HAP-1 (cell line): ENCODE measurements around the gene RPL15.
A peak's percentile ranks its signal among the peaks of the same experiment; 100 is the strongest.
"Not testable (repeated sequence)": the region's sequence is repeated elsewhere in the genome, so short reads cannot be mapped to it uniquely, and the experiment has no call there.

ENCODE experiments used
- DNase-seq, 2 experiments: peaks; one replicate each; pipeline ENCODE4 v3.0.0-alpha.2; 2016 to 2020; ENCODE audit warnings: low spot score in 2 of 2
- H3K27me3 ChIP-seq: fragments of 250-450 bp; sonication (Bioruptor Pico); 2 replicates; pipeline ENCODE4 v1.5.1; 2020; ENCODE audit warnings: low read depth, mild to moderate bottlenecking, moderate library complexity
- H3K36me3 ChIP-seq: fragments of 250-450 bp; sonication (Bioruptor Pico); replicated peaks from 2 replicates; pipeline ENCODE4 v1.5.1; 2020; ENCODE audit warnings: mild to moderate bottlenecking
- H3K4me1 ChIP-seq: fragments of 250-450 bp; sonication (Bioruptor Pico); 2 replicates; pipeline ENCODE4 v1.5.1; 2020; ENCODE audit warnings: mild to moderate bottlenecking
- H3K4me3 ChIP-seq: fragments of 250-450 bp; sonication (Bioruptor Pico); 2 replicates; pipeline ENCODE4 v1.5.1; 2020; ENCODE audit warnings: mild to moderate bottlenecking, moderate library complexity
- H3K9me3 ChIP-seq: fragments of 250-450 bp; sonication (Bioruptor Pico); 2 replicates; pipeline ENCODE4 v1.5.1; 2020; ENCODE audit warnings: mild to moderate bottlenecking, moderate library complexity
- in situ Hi-C: fragments of 300-500 bp; cut with MboI; formaldehyde crosslinking; loops from 3 replicates; pipeline ENCODE4 v1.14.3; 2020; ENCODE audit warnings: low sequenced_read_pairs, inconsistent platforms, mixed read lengths

RPL15 gene

DNA sequence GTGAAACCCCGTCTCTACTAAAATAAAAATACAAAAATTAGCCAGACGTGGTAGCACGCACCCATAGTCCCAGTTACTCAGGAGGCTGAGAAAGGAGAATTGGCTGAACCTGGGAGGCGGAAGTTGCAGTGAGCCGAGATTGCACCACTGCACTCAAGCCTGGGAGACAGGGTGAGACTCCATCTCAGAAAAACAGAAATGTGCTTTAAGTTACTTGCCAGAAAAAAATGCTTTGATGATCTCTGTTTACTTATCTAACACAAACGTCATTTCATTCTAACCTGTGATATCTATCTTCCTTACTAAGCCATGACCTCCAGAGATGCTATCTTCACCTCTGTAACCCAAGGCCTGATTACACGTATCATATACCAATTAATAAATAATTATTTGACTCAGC lies 7.6 kb upstream of the RPL15 start:
- Histone ChIP-seq H3K27me3 (no peaks in the 10 kb centered on the region), H3K36me3 (peaks cover 20% of the 10 kb centered on the region), H3K4me1 (peaks cover 8% of the 10 kb centered on the region), H3K4me3 (no peak overlapping the region), H3K9me3 (no peaks in the 10 kb centered on the region)
- DNase-seq, result no peak
- in situ Hi-C loops, result no loop called here

- Histone ChIP-seq H3K4me1 (peaks cover 12% of the 10 kb centered on the region), H3K9me3 (no peaks in the 10 kb centered on the region), H3K4me3 (no peak overlapping the region), H3K27me3 (no peaks in the 10 kb centered on the region), H3K36me3 (peaks cover 20% of the 10 kb centered on the region)
- in situ Hi-C loops, result no loop called here
- no peak for DNase-seq
Observed at GRCh38 chr3:23911397-23911796, 5.5 kb upstream of the RPL15 start.

- H3K9me3 ChIP-seq, DNase-seq, in situ Hi-C loops, H3K4me3 ChIP-seq, H3K27me3 ChIP-seq: not testable (repeated sequence)
- peaks cover 23% of the 10 kb centered on the region for H3K36me3 ChIP-seq
- peaks cover 12% of the 10 kb centered on the region for H3K4me1 ChIP-seq
Observed at GRCh38 chr3:23912335-23912734, 4.6 kb upstream of the RPL15 start.

GRCh38 chr3:23913182-23913581 lies 3.8 kb upstream of the RPL15 start:
- no peaks in the 10 kb centered on the region for H3K9me3 ChIP-seq
- no peaks in the 10 kb centered on the region for H3K27me3 ChIP-seq
- DNase-seq, result no peak
- H3K4me1 ChIP-seq, result peaks cover 12% of the 10 kb centered on the region
- in situ Hi-C loops, result no loop called here
- no peak overlapping the region for H3K4me3 ChIP-seq
- peaks cover 25% of the 10 kb centered on the region for H3K36me3 ChIP-seq

DNA sequence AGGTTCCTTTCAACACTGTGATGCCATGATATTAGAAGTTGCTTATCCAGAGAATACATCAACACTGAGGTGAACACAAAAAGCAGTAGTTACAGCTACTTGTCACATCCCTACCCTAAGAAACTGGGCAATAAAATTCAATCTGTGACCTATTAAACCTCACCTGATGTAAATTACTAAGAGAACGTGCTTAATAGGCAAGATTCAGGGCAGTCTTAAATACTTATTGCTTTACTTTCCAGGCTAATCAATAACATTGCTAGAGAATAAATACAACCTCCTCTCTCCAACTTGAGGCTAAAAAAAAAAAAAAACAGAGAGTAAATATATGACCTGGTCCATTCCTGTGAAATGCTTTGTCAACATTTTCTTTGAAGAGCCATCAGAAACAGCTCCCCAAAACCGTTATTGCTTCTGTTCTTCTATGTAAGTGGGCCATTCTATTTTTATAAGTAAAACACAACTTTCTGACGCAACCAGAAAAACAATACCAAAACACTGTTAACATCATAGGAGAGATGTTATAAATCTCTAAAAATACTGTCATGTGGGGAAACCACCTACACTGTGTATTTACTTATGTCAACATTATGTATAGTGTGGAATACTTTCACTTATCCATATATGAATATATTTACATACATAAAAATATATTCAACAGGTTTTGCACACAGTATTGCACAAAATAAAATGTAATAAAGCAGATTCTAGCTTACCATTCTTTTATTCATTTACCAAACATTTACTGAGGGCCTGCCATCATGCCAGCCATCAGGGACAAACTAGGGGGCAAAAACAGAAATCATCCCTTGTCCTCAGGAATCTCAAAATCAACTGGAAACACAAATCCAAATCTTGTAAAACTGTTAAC lies 2.8 kb upstream of the RPL15 start:
- Histone ChIP-seq H3K27me3 (no peaks in the 10 kb centered on the region), H3K4me3 (no peak overlapping the region), H3K36me3 (peaks cover 32% of the 10 kb centered on the region), H3K9me3 (no peaks in the 10 kb centered on the region), H3K4me1 (peaks cover 17% of the 10 kb centered on the region)
- in situ Hi-C loops, result no loop called here
- DNase-seq, result no peak

DNA sequence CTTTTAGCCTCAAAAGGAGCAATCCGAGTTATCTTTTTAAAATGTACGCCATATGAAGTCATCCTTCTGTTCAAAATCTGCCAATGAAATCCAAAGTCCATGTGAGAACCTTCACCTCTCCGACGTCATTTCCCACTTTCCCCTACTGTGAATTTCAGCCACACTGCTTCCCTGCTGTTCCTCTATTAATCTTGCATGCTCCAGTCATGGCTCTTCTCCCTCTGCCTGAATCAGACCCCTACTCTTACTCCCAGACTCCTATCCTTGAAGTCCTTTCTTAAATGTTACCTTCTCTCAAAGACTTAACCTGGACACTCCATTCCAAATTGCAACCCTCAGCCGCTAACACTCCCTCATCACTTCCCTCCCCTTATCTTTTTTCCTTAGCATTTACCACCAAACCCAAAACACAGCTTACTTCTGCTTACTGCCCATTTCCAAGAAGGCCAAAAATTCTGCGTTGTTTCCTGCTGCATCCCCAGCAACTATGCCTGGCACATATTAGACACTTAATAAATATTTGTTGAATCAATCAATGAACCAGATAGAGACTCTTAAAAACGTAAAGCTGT lies 1.3 kb upstream of the RPL15 start:
- DNase-seq, result peak; percentile 33 to 54
- in situ Hi-C loops, result no loop called here
- H3K4me3 ChIP-seq, result peak overlapping the region; percentile 99
- H3K27me3 ChIP-seq, result no peaks in the 10 kb centered on the region
- peaks cover 41% of the 10 kb centered on the region for H3K36me3 ChIP-seq
- H3K4me1 ChIP-seq, result peaks cover 22% of the 10 kb centered on the region
- H3K9me3 ChIP-seq, result no peaks in the 10 kb centered on the region

DNA sequence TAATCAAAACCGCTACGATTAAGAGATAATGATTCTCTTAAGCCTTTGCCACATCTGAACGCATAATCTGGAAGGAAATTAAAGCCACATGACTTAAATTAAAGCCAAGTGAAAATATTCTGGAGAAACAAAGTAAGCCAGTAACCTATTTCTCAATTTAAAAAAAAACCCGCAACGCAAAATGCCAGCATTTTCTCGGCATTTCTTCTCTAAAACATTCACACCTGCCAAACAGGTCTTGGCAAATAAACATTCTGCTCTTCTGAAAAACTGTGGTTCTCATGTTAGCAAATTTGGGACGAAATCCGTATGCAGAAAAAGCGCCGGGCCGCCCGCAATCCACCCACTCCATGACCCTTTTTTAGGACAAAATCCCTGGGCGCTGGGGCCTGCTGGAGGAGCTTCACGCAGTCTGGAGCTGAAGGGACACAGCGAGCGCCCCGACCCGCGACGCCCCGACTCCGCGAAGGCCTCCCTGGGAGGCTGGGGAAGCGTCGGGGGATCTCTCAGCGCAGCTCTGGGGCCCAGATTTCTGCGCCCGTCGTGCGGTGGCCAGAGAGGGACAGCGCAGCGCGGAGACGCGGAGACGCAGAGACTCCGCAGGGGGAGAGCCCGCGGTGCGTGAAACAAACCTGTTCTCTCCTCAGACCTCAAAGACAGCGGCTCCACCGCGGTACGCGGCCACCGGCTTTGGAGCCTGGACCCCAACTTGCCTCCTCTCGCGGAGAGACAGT lies 613 bp upstream of the RPL15 start:
- no peaks in the 10 kb centered on the region for H3K27me3 ChIP-seq
- no peak for DNase-seq
- peaks cover 37% of the 10 kb centered on the region for H3K36me3 ChIP-seq
- H3K4me3 ChIP-seq, result peak overlapping the region; percentile 99
- peaks cover 22% of the 10 kb centered on the region for H3K4me1 ChIP-seq
- in situ Hi-C loops, result no loop called here
- no peaks in the 10 kb centered on the region for H3K9me3 ChIP-seq

DNA sequence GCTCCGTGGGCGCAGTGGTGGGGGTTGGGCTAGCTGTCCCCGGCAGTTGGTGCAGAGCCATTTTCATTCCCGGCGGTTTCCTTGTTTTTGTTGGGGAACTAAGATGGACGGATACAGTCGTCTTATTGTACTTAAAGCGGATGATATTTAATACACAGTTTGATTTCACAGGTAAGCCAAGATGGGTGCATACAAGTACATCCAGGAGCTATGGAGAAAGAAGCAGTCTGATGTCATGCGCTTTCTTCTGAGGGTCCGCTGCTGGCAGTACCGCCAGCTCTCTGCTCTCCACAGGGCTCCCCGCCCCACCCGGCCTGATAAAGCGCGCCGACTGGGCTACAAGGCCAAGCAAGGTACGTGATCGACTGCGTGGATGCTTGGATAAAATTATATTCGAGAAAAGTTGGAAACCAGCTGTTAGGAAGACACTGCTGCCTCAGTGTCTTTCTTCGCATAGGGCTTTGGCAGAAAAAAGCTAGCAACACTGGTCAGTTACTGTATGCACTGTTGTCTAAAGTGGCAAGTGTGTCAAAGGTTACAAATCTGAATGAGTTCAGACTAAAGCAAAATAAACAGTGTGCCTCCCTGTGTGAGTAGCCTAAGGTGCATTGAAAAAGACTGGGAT lies 859 bp downstream of the RPL15 start:
- Histone ChIP-seq H3K36me3 (peaks cover 37% of the 10 kb centered on the region), H3K4me1 (peaks cover 22% of the 10 kb centered on the region)
- in situ Hi-C loops, result not testable (repeated sequence)

DNA sequence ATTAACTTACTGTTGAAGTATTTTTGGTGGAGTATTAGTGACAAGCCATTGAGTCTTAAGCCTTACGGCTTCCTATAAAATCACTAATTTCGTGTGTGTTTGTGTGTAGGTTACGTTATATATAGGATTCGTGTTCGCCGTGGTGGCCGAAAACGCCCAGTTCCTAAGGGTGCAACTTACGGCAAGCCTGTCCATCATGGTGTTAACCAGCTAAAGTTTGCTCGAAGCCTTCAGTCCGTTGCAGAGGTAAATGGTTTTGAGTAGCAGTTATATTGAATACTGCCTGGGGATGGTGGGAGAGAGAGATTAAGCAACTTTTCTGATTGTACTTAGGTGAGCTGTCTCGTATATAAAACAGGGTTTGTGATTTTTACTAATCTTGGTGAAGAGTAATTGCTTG lies 1.4 kb downstream of the RPL15 start:
- DNase-seq, H3K9me3 ChIP-seq, H3K27me3 ChIP-seq, in situ Hi-C loops: not testable (repeated sequence)
- peaks cover 37% of the 10 kb centered on the region for H3K36me3 ChIP-seq
- H3K4me3 ChIP-seq, result peak overlapping the region; percentile 99
- peaks cover 22% of the 10 kb centered on the region for H3K4me1 ChIP-seq

More for the DNA sequence above, 859 bp downstream of the RPL15 start:
- H3K9me3 ChIP-seq, H3K27me3 ChIP-seq: not testable (repeated sequence)
- peak overlapping the region; percentile 99 for H3K4me3 ChIP-seq
- peak in 1 of 2 experiments; percentile 79 for DNase-seq

GRCh38 chr3:23919628-23920027 lies 2.7 kb downstream of the RPL15 start:
- Histone ChIP-seq H3K36me3 (peaks cover 37% of the 10 kb centered on the region), H3K4me3 (no peak overlapping the region; the same call in 1 of the 2 replicates), H3K4me1 (peaks cover 13% of the 10 kb centered on the region), H3K9me3 (no peaks in the 10 kb centered on the region), H3K27me3 (no peaks in the 10 kb centered on the region)
- in situ Hi-C loops, result no loop called here
- DNase-seq, result no peak

DNA sequence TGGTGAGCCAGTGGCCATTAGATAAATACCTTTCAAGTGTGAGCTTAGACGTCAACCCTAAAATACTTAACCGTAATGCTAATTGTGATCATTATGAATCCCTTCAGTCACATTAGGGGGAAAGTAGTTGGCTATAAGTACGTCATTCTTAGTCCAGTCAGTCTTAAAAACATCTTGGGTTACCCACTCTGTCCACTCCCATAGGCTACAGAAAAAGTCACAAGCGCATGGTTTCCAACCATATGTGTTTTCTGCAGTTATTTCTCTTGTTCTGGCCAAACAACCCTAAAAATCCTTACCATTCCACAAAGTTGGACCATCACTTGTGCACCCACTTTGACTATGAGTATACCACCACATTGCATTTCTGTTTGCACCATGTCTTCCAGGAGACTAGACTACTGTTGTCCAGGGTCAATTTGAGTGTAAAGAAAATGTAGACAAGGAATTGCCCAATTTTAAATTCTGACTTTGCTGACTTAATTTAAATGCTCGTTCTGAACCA lies 3.3 kb downstream of the RPL15 start:
- Histone ChIP-seq H3K4me1 (peaks cover 12% of the 10 kb centered on the region), H3K4me3 (no peak overlapping the region), H3K36me3 (peaks cover 37% of the 10 kb centered on the region), H3K27me3 (no peaks in the 10 kb centered on the region), H3K9me3 (no peaks in the 10 kb centered on the region)
- in situ Hi-C loops, result no loop called here
- no peak for DNase-seq

DNA sequence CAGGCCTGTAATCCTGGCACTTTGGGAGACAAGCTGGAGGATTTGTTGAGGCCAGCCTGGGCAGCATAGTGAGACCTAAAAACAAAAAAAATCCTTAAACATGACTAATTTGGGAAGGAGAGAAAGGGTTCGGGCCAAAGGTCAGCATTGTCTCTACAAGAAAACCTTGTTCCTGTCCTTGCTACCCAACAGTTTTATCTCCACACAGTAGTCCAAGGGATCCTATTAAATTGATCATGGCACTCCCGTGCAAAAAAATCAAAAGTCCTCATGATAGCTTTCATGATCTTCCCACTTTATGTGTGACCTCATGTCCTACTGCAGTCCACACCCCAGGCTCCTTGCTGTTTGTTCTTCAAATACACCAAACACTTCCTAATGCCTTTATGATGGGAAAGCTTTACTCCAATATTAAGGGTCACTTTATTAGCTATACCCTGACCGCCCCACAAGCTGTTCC lies 4.2 kb downstream of the RPL15 start:
- H3K27me3 ChIP-seq, result no peaks in the 10 kb centered on the region
- peaks cover 10% of the 10 kb centered on the region for H3K4me1 ChIP-seq
- DNase-seq, result peak in 1 of 2 experiments; percentile 22
- no peak overlapping the region for H3K4me3 ChIP-seq
- H3K36me3 ChIP-seq, result peaks cover 37% of the 10 kb centered on the region
- no peaks in the 10 kb centered on the region for H3K9me3 ChIP-seq
- in situ Hi-C loops, result no loop called here

- Histone ChIP-seq H3K36me3 (peaks cover 20% of the 10 kb centered on the region), H3K27me3 (no peaks in the 10 kb centered on the region), H3K9me3 (no peaks in the 10 kb centered on the region), H3K4me3 (no peak overlapping the region), H3K4me1 (peaks cover 7% of the 10 kb centered on the region)
- DNase-seq, result no peak
- in situ Hi-C loops, result no loop called here
Observed at GRCh38 chr3:23923786-23924185, 6.9 kb downstream of the RPL15 start.
